Measurements from ENCODE around the gene ETFDH. TPM values are rescaled to one million over a fixed set of nuclear protein-coding genes. Genes with fewer than 3 reads are reported as not detected.

Gene ETFDH
- total and polyA plus RNA-seq, 10 of the 15 experiments (the other 5 are each of a cell fraction or from before 2014, with no cell fraction given): 10.9 to 30.4 (median 20.6) TPM

DNA sequence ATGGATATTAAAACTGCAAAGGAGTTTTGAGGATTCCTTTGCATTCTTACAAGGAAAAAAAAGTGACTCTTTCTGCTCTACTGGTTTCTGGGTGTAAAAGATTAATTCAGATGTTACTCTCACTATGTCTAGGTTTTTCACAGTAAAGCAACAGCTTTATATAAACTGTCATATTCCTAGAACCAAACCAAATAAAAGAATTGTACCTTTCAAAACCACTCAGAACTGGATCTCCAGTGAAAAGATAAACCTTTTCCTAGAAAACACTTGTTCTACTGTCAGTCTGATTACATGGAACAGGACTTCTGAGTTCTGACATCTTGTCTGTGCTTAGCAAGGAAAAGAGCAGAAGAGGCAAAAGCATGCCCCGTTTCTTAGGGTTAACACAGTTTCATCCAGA is 56.1 kb downstream of the ETFDH start:
- Histone ChIP-seq H3K9ac (ENCODE audit: control insufficient read depth, insufficient read depth, low read length) (no peak overlapping the region), H3K4me1 (ENCODE audit: control insufficient read depth, insufficient read depth, low read length) (no peaks in the 10 kb centered on the region), H3K79me2 (ENCODE audit: control insufficient read depth, insufficient read depth, low read length) (no peaks in the 10 kb centered on the region; the same call in 1 of the 2 replicates), H3K4me2 (ENCODE audit: control insufficient read depth, insufficient read depth) (no peak overlapping the region), H4K20me1 (ENCODE audit: control insufficient read depth, insufficient read depth) (no peaks in the 10 kb centered on the region), H2AFZ (ENCODE audit: control insufficient read depth, low read depth, low read length) (no peak overlapping the region), H3K9me3 (replicated peaks; ENCODE audit: control insufficient read depth, insufficient read depth, low read length) (no peaks in the 10 kb centered on the region), H3K4me3 (no peak overlapping the region), H3K27me3 (replicated peaks in 1 of 2; ENCODE audit: control insufficient read depth in 2 of 2, insufficient read depth in 2 of 2, low read length in 1 of 2) (peaks cover 0 to 2% of the 10 kb centered on the region in 2 experiments; a peak in 1 of 4 replicates), H3K36me3 (ENCODE audit: control insufficient read depth in 2 of 2, insufficient read depth in 2 of 2, low read length in 1 of 2) (no peaks in the 10 kb centered on the region), H3K27ac (ENCODE audit: control insufficient read depth, insufficient read depth) (no peak overlapping the region)
- no peak for FAIRE-seq
- no peak for ATAC-seq
- BruUV-seq (replicated peaks): no TSS peak
- in situ Hi-C loops (cut with MboI): loop anchor here (5.0 kb wide), 2 partner anchors 474 to 719 kb away; no protein-coding TSS in a partner anchor
- ChIA-PET CTCF (interaction anchor here (0.8 to 6.1 kb wide), 5 partner anchors 35 to 129 kb away, joined by 3 to 61 read pairs (median 3); no protein-coding TSS in a partner anchor), POLR2A (interaction anchor here (1.1 kb wide), 1 partner anchor 54 kb away, joined by 3 read pairs; no protein-coding TSS in a partner anchor), RAD21 (ENCODE audit: unreplicated experiment) (interaction anchor here (0.8 to 2.6 kb wide), 4 partner anchors 118 to 130 kb away, joined by 3 to 15 read pairs (median 8); no protein-coding TSS in a partner anchor), SMC1A (ENCODE audit: uncharacterized antibody, unreplicated experiment) (interaction anchor here (0.8 to 2.6 kb wide), 9 partner anchors 8 to 288 kb away, joined by 3 to 21 read pairs (median 4); no protein-coding TSS in a partner anchor)
- no peak for DNase-seq (ENCODE audit: low read depth, low spot score)
- WGBS (ENCODE audit: insufficient coverage, insufficient replicate concordance, low lambda C conversion rate, missing lambda C conversion rate): 50% methylated on average over 1 of the region's 1 CpG
- intact Hi-C loops (cut with micrococcal nuclease; ENCODE audit: unreplicated experiment): loop anchor here (1.0 to 5.0 kb wide), 2 partner anchors 449 to 718 kb away; no protein-coding TSS in a partner anchor
- no peak for TF ChIP-seq SMARCA5 (IDR thresholded peaks at IDR 0.05)
- no peak for TF ChIP-seq ESRRA (IDR thresholded peaks at IDR 0.05; ENCODE audit: low read length)
- TF ChIP-seq ZNF622 (IDR thresholded peaks at IDR 0.05): no peak
- TF ChIP-seq USF1 (IDR thresholded peaks at IDR 0.05; ENCODE audit: borderline replicate concordance, extremely low read length, insufficient read depth, low read depth, low read length): no peak
- no peak for TF ChIP-seq PBX3 (IDR thresholded peaks at IDR 0.05; ENCODE audit: insufficient replicate concordance, low read depth, low read length)
- TF ChIP-seq IKZF2 (IDR thresholded peaks at IDR 0.05): no peak
- no peak for TF ChIP-seq RUNX3 (IDR thresholded peaks at IDR 0.05; ENCODE audit: low read length)
- TF ChIP-seq NFYB (IDR thresholded peaks at IDR 0.05; ENCODE audit: insufficient read depth, low read depth, low read length): no peak
- no peak for TF ChIP-seq NR2C1 (IDR thresholded peaks at IDR 0.05)
- TF ChIP-seq SPI1 (IDR thresholded peaks at IDR 0.05; ENCODE audit: borderline replicate concordance, insufficient read depth, low read depth, low read length): no peak
- TF ChIP-seq NRF1 (conservative IDR thresholded peaks at IDR 0.05; ENCODE audit: low read depth, low read length): no peak
- no peak for TF ChIP-seq MTA2 (IDR thresholded peaks at IDR 0.05; ENCODE audit: low read depth)
- TF ChIP-seq E4F1 (IDR thresholded peaks at IDR 0.05; ENCODE audit: borderline replicate concordance, partially characterized antibody): no peak
- no peak for TF ChIP-seq ZNF687 (IDR thresholded peaks at IDR 0.05)

Data from GM12878 (cell line).